ENCODE measurements around the gene HJV. TPM values are rescaled to one million over a fixed set of nuclear protein-coding genes. Genes with fewer than 3 reads are reported as not detected.

The HJV gene
- total RNA-seq, 2 experiments from 2014 or later = not detected

GRCh38 chr1:145996433-145997015, 25.0 kb downstream of the HJV start, which contains the start of gene TXNIP:
TSS of gene TXNIP (minus strand) at chr1:145996579. CDS start at chr1:145996266, 313 bp downstream.
- Mint-ChIP-seq H3K4me1 (ENCODE audit: low read depth) (peaks cover 61% of the 10 kb centered on the region), H3K27me3 (ENCODE audit: low read depth) (no peaks in the 10 kb centered on the region), H3K27ac (peak within 1 kb of the TSS; percentile 97), H3K9me3 (no peaks in the 10 kb centered on the region), H3K36me3 (ENCODE audit: low read depth) (peaks cover 41% of the 10 kb centered on the region), H3K4me3 (peak within 1 kb of the TSS; percentile 88)
- CTCF ChIA-PET = interaction anchor here (0.8 to 3.6 kb wide), 4 partner anchors 10 to 33 kb away, joined by 3 to 53 read pairs (median 4); partner anchors contain the start of genes ANKRD34A and POLR3GL
- DNase-seq = peak; percentile 97
- intact Hi-C loops (cut with micrococcal nuclease) = loop anchor here (1.0 kb wide), 6 partner anchors 9 to 78 kb away; partner anchors contain the start of genes ANKRD34A, PEX11B, POLR3GL and RBM8A

DNA sequence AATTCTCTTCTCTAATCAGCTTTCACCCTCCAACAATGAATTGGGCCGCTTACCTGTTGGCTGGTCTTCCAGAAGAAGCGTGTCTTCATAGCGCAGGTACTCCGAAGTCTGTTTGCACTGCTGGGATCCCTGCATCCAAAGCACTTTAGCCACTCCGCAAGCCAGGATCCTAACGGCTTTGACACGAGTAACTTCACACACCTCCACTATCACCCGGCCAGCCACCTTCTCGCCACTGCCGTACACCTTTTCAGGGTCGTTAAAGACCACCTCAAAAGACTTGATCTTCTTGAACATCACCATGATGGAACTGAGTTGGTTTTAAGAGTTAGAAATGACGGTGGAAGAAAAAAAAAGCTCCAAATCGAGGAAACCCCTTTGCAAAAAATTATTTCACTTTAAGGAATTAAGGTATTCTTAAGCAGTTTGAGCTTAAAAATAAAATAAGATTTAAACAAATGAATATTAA, 25.5 kb downstream of the HJV start:
- peak overlapping the region; percentile 97 for H3K27ac Mint-ChIP-seq
- H3K36me3 Mint-ChIP-seq (ENCODE audit: low read depth) = peaks cover 41% of the 10 kb centered on the region

DNA sequence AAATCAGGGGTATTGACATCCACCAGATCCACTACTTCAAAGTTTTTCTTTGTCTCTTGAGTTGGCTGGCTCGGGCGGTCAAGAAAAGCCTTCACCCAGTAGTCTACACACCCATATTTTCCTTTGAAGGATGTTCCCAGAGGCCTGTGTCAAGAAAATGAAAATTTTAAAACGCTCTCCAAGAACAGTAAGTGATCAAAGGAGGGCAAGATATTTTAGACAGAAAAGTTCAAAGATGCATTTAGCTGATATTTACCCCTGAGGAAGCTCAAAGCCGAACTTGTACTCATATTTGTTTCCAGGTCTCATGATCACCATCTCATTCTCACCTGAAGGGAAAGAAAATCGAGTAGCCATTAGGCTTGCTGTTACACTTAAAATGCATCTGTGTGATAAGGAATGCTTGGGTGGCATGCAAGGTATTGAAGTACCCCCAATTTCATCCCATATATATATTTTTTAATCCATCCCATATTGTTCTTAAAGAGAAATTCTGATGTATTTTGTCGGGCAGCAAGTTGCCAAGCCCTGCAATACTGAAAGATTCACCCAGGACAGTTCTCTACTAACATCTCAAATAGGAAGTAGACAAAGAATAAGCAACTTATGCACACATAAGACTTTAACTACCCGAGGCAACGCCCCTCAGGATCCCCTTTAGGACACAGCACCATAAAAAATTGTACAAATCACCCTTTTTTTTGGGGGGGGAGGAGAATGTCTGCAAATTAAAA, 26.2 kb downstream of the HJV start:
- CTCF ChIA-PET = interaction anchor here (3.6 to 8.8 kb wide), 2 partner anchors 16 kb away, joined by 53 to 109 read pairs; no protein-coding TSS in a partner anchor
- H3K27me3 Mint-ChIP-seq (ENCODE audit: low read depth) = no peaks in the 10 kb centered on the region
- peaks cover 41% of the 10 kb centered on the region for H3K36me3 Mint-ChIP-seq (ENCODE audit: low read depth)
- H3K9me3 Mint-ChIP-seq = no peaks in the 10 kb centered on the region
- H3K4me1 Mint-ChIP-seq (ENCODE audit: low read depth) = peaks cover 70% of the 10 kb centered on the region
- H3K4me3 Mint-ChIP-seq = peak overlapping the region; percentile 88
- peak overlapping the region; percentile 97 for H3K27ac Mint-ChIP-seq
- intact Hi-C loops (cut with micrococcal nuclease) = no loop called here
- no peak for DNase-seq

More for the DNA sequence above, 25.5 kb downstream of the HJV start:
- intact Hi-C loops (cut with micrococcal nuclease) = loop anchor here (1.0 kb wide), 5 partner anchors 16 to 78 kb away; partner anchors contain the start of genes ANKRD34A, PEX11B, POLR3GL and RBM8A
- Mint-ChIP-seq H3K4me1 (ENCODE audit: low read depth) (peaks cover 63% of the 10 kb centered on the region), H3K9me3 (no peaks in the 10 kb centered on the region), H3K4me3 (peak overlapping the region; percentile 88), H3K27me3 (ENCODE audit: low read depth) (no peaks in the 10 kb centered on the region)
- CTCF ChIA-PET = interaction anchor here (0.9 to 3.6 kb wide), 3 partner anchors 10 to 33 kb away, joined by 3 to 53 read pairs (median 5); partner anchors contain the start of genes ANKRD34A and POLR3GL
- DNase-seq = peak; percentile 33

GRCh38 chr1:145994391-145995120, 27.0 kb downstream of the HJV start:
- peaks cover 41% of the 10 kb centered on the region for H3K36me3 Mint-ChIP-seq (ENCODE audit: low read depth)
- peak overlapping the region; percentile 97 for H3K27ac Mint-ChIP-seq
- intact Hi-C loops (cut with micrococcal nuclease) = loop anchor here (1.0 kb wide), 1 partner anchor 36 kb away; the partner anchor contains the start of gene LIX1L
- no peaks in the 10 kb centered on the region for H3K27me3 Mint-ChIP-seq (ENCODE audit: low read depth)
- peak overlapping the region; percentile 88 for H3K4me3 Mint-ChIP-seq
- CTCF ChIA-PET = interaction anchor here (1.0 to 8.8 kb wide), 3 partner anchors 10 to 17 kb away, joined by 3 to 109 read pairs (median 5); no protein-coding TSS in a partner anchor
- peaks cover 65% of the 10 kb centered on the region for H3K4me1 Mint-ChIP-seq (ENCODE audit: low read depth)
- peak; percentile 78 for DNase-seq
- H3K9me3 Mint-ChIP-seq = no peaks in the 10 kb centered on the region

DNA sequence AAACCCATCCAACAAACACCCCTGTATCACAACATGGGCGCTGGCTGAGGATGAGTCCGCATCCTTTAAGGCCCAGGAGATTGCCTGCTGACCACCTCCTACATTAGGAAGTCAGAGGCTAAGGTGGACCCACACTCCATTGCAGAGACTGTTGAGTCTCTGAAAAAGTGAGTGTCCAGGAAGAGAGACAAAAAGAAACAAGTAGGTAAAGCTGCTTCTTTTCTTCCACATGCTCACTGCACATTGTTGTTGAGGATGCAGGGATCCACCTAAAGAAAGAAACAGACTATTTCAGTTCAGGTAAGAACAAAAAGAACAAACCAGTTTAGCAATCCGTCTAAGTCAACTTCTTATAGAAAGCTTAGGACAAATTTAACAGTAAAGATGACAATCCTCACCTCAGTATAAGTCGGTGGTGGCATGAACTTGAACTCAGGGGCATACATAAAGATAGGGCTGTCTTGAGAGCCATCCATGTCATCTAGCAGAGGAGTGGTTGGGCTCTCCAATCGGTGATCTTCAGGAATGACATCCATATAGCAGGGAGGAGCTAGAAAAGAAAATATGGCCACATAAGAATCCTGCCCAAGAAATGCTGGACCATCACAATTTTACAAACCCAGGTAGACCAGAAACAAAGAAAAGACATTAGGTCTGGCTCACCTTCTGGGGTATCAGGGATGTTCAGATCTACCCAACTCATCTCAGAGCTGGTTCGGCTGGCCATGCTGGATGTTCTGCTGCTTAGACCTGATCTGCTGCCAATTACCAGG, 27.7 kb downstream of the HJV start:
- Mint-ChIP-seq H3K36me3 (ENCODE audit: low read depth) (peaks cover 41% of the 10 kb centered on the region), H3K27me3 (ENCODE audit: low read depth) (no peaks in the 10 kb centered on the region), H3K27ac (peak overlapping the region; percentile 97), H3K9me3 (no peaks in the 10 kb centered on the region), H3K4me1 (ENCODE audit: low read depth) (peaks cover 60% of the 10 kb centered on the region), H3K4me3 (peak overlapping the region; percentile 88)
- CTCF ChIA-PET = interaction anchor here (1.0 to 8.8 kb wide), 3 partner anchors 9 to 18 kb away, joined by 3 to 109 read pairs (median 5); no protein-coding TSS in a partner anchor
- no peak for DNase-seq
- intact Hi-C loops (cut with micrococcal nuclease) = loop anchor here (1.0 kb wide), 1 partner anchor 36 kb away; the partner anchor contains the start of gene LIX1L

DNA sequence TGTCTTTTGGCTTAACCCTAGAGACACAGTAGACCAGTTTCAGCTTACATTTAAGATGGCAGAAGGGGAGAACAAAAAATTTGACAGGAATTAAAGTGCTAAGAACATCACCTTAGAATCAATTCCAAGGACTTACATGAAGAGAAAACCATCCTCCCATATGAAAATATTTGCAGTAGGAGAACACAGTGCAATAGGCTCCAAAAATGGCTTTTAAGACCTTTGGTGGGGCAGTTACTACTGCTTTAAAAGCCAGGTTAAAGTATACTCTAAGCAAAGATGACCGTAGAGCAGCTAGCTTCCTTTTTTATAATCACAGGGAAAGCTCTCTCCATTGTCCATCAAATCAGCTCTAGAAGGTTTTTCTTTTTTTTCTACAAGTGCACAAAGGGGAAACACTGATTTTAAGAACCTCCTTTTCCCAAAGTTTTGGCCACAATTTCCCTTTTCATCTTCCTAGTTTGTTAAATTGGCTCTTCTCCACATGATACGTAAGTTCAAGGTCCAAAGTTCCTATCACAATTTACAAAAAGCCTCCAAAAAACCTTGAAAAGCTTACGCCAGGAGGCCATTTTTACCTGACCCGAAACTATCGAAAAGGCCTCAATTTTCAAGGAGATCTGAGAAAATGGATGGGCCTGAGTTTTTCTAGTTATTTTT, 28.4 kb downstream of the HJV start:
- Mint-ChIP-seq H3K36me3 (ENCODE audit: low read depth) (peaks cover 41% of the 10 kb centered on the region), H3K4me3 (peak overlapping the region; percentile 88), H3K27me3 (ENCODE audit: low read depth) (no peaks in the 10 kb centered on the region), H3K4me1 (ENCODE audit: low read depth) (peaks cover 60% of the 10 kb centered on the region), H3K9me3 (no peaks in the 10 kb centered on the region), H3K27ac (peak overlapping the region; percentile 97)
- DNase-seq = no peak
- CTCF ChIA-PET = interaction anchor here (1.0 to 8.8 kb wide), 3 partner anchors 9 to 18 kb away, joined by 3 to 109 read pairs (median 5); no protein-coding TSS in a partner anchor
- intact Hi-C loops (cut with micrococcal nuclease) = no loop called here

DNA sequence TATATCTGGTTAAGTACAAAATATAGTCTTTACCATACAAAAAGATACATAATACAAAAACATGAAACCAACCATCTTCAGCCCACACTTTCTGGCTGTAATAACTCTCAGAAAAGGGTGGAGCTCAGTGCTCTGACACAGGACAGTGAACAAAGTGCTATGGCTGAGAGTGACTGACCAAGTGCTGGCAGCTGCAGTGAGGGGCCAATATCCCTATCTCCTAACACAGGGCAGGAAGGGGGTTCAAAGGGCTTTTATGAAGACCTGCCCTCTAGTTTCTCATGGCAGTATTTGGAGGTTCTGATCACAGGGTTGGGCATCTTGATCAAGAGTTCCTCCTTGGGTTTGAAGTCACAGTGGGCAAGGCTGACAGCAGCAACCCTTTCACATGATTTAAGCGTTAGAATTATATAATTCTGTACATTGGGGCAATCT, 29.0 kb downstream of the HJV start:
- H3K36me3 Mint-ChIP-seq (ENCODE audit: low read depth) = peaks cover 41% of the 10 kb centered on the region
- H3K4me3 Mint-ChIP-seq = peak overlapping the region; percentile 88

GRCh38 chr1:145991735-145992412, 29.7 kb downstream of the HJV start:
- no peak overlapping the region for H3K4me3 Mint-ChIP-seq
- intact Hi-C loops (cut with micrococcal nuclease) = no loop called here
- DNase-seq = no peak
- peak overlapping the region; percentile 97 for H3K27ac Mint-ChIP-seq
- CTCF ChIA-PET = interaction anchor here (1.4 to 8.8 kb wide), 4 partner anchors 10 to 15 kb away, joined by 3 to 109 read pairs (median 12); no protein-coding TSS in a partner anchor
- no peaks in the 10 kb centered on the region for H3K9me3 Mint-ChIP-seq
- H3K4me1 Mint-ChIP-seq (ENCODE audit: low read depth) = peaks cover 58% of the 10 kb centered on the region
- no peaks in the 10 kb centered on the region for H3K27me3 Mint-ChIP-seq (ENCODE audit: low read depth)
- peaks cover 41% of the 10 kb centered on the region for H3K36me3 Mint-ChIP-seq (ENCODE audit: low read depth)

More for the DNA sequence above, 29.0 kb downstream of the HJV start:
- H3K9me3 Mint-ChIP-seq = no peaks in the 10 kb centered on the region
- intact Hi-C loops (cut with micrococcal nuclease) = no loop called here
- peaks cover 60% of the 10 kb centered on the region for H3K4me1 Mint-ChIP-seq (ENCODE audit: low read depth)
- no peaks in the 10 kb centered on the region for H3K27me3 Mint-ChIP-seq (ENCODE audit: low read depth)
- no peak for DNase-seq
- CTCF ChIA-PET = interaction anchor here (1.5 to 8.8 kb wide), 3 partner anchors 12 to 14 kb away, joined by 3 to 109 read pairs (median 21); no protein-coding TSS in a partner anchor
- H3K27ac Mint-ChIP-seq = peak overlapping the region; percentile 97

GRCh38 chr1:145990249-145990855, 31.2 kb downstream of the HJV start:
- no peaks in the 10 kb centered on the region for H3K27me3 Mint-ChIP-seq (ENCODE audit: low read depth)
- intact Hi-C loops (cut with micrococcal nuclease) = no loop called here
- peaks cover 33% of the 10 kb centered on the region for H3K36me3 Mint-ChIP-seq (ENCODE audit: low read depth)
- H3K4me1 Mint-ChIP-seq (ENCODE audit: low read depth) = peaks cover 67% of the 10 kb centered on the region
- DNase-seq = peak; percentile 29
- CTCF ChIA-PET = interaction anchor here (1.2 to 8.8 kb wide), 4 partner anchors 11 to 141 kb away, joined by 3 to 109 read pairs (median 12); no protein-coding TSS in a partner anchor
- H3K4me3 Mint-ChIP-seq = no peak overlapping the region
- peak overlapping the region; percentile 46 for H3K27ac Mint-ChIP-seq
- no peaks in the 10 kb centered on the region for H3K9me3 Mint-ChIP-seq

DNA sequence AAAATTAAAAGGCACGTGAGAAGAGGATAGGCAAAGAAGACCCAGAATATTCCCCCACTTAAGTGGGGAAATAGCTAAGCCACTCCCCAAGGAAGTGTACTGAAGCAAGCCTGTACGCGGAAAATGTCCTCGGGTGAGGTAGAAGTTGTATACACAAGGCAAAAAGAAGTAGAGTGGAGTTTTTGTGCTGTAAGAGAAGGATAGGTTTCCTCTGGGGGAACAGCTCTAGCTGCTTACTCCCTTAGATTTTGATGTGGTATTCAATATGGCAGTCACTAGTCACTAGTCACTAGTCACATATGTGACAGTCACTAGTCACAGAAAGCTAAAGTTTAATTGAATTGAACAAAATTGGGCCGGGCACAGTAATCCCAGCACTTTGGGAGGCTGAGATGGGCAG, 32.8 kb downstream of the HJV start:
- peak; percentile 7 for DNase-seq
- Mint-ChIP-seq H3K36me3 (ENCODE audit: low read depth) (peaks cover 17% of the 10 kb centered on the region), H3K27me3 (ENCODE audit: low read depth) (no peaks in the 10 kb centered on the region), H3K4me3 (no peak overlapping the region), H3K27ac (peak overlapping the region; percentile 76), H3K4me1 (ENCODE audit: low read depth) (peaks cover 72% of the 10 kb centered on the region), H3K9me3 (no peaks in the 10 kb centered on the region)
- intact Hi-C loops (cut with micrococcal nuclease) = no loop called here
- CTCF ChIA-PET = interaction anchor here (0.7 to 8.8 kb wide), 4 partner anchors 9 to 140 kb away, joined by 3 to 109 read pairs (median 12); no protein-coding TSS in a partner anchor

All from activated naive CD4-positive, alpha-beta T cell treated with anti-CD3 and anti-CD28 coated beads for 36 hours (primary cell).